NCI-H1105 treated with DMSO at 0.1 percent for 48 hours (cell line): ENCODE measurements around the gene MVK.

Source experiments
- DNase-seq: peaks from one replicate; lab custom pipeline; 2025; lab: John Stamatoyannopoulos, UW

Gene MVK

GRCh38 chr12:109545826-109546225 lies 27.8 kb upstream of the MVK start:
- DNase-seq = no peak

DNA sequence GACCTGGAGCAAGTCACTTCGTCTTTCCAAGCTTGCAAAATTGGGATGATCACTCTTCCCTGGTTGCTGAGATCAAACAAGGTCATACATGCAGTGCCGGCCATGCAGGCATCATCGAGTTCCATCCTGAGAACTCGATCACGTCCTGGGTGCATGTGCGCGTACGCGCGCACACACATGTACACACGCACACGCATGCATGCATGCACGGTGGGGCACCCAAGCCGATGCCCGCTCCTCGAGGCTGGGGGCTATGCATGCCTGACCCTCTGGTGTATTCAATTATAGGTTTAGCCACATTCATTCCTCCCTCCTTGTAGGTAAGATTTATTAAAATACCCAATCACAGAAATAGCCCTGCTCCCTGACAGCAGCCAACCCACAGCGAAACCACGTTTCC lies 26.3 kb upstream of the MVK start:
- DNase-seq = no peak

DNA sequence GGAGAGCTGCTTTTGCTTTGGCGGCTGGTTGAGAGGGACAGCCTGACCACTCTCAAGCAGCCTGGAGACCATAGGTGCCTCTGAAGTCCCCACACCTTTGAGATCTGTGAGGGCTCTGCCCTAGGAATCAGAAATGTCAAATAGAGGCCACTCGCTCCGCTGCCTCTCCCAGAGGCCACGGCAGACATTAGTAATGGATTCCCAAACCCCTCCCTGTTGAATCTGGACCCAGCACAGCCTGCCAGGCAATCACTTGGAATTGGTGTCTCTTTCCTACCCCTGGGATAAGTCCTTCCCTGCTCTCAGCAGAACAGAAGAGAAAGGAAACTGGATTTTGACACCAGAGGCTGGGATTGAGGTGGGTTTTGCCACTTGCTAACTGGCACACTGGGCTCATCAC lies 25.3 kb upstream of the MVK start:
- no peak for DNase-seq

DNA sequence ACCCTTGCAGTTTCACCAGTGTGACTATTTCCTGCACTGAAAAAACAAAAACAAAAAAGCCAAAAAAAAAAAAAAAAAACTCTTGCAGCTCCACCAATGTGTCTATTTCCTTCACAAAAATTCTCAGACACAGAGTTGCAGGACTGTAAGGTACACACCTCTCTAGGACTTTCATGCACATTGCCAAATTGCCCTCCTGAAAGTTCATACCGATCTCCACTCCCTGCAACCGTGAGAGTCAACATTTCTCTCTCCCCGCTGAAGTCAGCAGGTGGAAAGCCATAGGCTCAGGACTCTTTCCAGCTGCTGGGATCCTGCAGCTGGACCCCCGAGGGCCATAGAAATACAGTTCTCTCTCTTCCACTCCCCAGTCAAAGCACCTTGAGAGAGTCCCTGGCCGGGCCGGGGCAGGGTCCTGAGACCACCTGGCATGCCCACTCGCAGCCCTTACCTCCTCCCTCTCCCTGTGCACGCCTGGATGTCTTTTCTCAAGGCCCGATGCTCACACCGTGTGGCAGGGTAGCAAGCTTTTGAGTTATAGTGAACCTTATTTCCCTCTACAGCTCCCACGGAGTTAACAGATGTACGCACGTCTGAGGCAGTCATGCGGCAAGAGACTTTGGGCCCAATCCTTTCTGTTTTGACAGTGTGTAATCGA lies 23.9 kb upstream of the MVK start:
- no peak for DNase-seq

- DNase-seq = no peak
These were observed 23.3 kb upstream of the MVK start for GRCh38 chr12:109550281-109550680.

DNA sequence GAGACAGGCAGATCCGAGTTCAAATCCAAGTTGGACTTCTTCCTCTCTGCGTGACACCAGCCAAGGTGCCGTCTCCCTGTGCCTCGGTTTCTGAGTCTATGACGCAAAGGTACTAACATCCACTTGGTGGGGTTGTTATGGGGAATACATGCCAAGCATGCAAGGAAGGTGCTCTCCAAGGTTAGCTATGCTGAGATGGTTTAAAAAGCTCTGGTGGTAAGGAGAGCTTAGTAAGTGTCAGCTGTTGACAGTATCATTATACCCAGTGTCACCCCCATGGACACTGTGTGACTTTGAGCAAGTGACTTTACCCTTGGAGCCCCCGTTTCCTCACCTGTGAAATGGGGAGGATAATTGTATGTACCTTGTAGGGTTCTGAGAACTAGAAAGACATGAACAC lies 22.5 kb upstream of the MVK start:
- DNase-seq = no peak

GRCh38 chr12:109552971-109553370 lies 20.6 kb upstream of the MVK start:
- DNase-seq = no peak

- DNase-seq = no peak
These were observed 20.1 kb upstream of the MVK start for GRCh38 chr12:109553483-109553882.

GRCh38 chr12:109553906-109554500 lies 19.6 kb upstream of the MVK start:
- DNase-seq = no peak

- DNase-seq = peak; percentile 11
These were observed 18.8 kb upstream of the MVK start for GRCh38 chr12:109554761-109555160.

- DNase-seq = peak; percentile 52
These were observed 17.9 kb upstream of the MVK start for GRCh38 chr12:109555431-109556315.

- DNase-seq = no peak
These were observed 16.4 kb upstream of the MVK start for GRCh38 chr12:109557200-109557599.

DNA sequence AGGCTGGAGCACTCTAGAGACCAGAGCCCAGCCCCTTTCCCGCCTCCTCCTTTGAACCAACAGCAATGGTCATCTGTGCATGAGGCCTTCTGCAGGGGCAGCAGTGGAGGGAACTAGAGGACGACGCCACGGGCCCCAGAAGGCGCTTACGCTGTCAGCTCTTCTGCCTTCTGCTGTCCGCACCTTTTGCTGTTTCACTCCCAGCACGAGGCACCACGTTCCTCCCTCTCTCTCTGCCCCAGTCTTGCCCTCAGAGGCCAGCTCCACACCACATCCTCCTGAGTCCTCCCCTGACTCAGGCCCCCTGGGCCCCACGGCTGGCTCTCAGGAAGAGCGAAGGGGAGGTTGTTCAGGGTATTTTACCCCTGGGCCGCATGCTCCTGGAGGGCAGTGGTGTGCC lies 15.8 kb upstream of the MVK start:
- no peak for DNase-seq

DNA sequence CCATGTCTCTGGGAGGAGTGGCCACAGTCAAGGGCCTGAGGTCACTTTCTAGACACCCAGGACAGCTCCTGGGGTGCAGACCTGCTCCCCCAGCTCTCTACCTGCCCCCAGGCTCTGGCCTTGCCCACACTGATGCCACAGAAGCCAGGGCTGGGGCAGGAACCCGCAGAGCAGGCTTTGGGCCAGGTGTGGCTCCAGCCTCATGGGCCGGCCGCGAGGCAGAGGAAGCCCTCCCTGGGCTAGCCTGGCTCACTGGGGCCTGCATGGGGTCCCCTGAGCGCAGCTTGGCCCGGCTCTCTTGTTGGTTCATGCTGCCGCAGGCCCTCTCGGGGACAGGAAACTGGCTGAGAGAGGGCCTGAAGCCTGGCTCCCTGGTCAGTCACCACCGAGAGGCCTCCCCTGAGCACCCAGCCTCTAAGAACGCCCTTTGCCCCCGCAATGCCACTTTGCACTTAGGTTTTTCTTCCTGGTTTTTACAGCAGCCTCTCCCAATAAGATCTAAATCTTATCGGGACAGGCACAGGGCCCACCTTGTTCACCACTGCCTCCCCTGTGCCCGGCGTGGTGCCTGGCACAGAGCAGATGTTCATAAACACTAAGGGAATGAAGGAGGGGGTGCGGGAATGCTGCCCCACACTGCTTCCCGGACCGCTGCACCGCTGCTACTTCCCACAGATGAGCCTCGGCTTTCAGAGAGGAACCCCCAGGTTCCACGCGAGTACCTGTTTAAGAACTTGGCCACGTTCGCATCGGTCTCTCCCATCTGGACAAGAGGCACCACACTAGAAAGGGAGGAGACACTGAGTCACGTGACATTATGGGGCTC lies 15.0 kb upstream of the MVK start:
- no peak for DNase-seq

- DNase-seq = no peak
These were observed 14.4 kb upstream of the MVK start for GRCh38 chr12:109559200-109559505.

GRCh38 chr12:109559601-109560000 lies 14.0 kb upstream of the MVK start:
- DNase-seq = no peak

DNA sequence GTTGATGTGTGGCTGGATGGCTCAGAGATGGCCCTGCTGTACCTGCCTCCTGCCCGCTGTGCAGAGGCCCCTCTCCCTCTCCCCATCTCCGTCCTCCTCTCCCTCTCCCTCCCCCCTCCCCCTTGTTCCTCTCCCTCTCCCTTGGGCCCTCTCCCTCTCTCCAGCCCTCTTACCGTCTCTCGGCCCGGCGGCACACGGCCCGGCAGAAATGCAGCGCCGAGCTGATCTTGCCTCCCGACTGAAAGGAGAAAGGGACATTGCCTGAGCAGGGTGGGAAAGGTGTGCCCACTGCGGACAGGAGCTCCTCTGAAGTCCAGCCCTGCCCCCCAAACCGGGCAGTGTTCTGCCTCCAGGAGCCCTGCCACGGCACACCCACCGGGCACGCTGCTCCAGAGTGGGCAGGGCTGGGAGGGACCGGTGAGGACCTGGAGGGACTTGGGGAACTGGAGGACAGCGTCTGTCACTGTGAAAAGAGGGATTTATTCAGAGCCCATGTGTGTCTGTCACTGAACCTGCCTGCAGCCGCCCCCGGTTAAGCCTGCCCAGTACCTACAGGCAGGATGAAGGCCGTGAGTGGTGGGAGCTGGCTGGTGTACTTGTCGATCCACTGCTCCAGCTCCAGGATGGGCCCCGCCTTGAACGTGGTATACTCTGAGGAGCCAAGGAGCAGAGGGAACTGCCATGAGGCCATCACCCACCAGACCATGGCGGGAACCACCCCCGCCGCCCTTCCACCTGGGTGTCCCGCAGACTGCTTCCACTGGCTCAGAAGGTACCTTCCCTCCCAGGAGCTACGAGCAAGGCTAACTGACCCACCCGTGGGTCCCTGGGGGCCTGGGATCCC lies 12.5 kb upstream of the MVK start:
- no peak for DNase-seq

DNA sequence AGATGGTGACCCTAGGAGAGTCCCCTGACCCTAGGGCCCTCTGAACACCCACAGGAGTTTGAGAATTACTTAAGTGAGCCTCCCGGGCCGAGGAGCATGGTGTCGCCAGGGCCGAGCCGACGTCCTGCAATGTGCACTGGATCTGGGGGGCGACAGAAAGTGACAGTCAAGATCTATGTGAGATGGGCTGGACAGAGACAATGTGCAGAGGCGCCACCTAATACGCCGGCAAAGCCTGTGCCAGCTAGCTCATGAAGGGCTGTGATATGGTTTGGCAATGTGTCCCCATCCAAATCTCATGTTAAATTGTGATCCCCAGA lies 11.9 kb upstream of the MVK start:
- no peak for DNase-seq

GRCh38 chr12:109562871-109563270 lies 10.7 kb upstream of the MVK start:
- no peak for DNase-seq

DNA sequence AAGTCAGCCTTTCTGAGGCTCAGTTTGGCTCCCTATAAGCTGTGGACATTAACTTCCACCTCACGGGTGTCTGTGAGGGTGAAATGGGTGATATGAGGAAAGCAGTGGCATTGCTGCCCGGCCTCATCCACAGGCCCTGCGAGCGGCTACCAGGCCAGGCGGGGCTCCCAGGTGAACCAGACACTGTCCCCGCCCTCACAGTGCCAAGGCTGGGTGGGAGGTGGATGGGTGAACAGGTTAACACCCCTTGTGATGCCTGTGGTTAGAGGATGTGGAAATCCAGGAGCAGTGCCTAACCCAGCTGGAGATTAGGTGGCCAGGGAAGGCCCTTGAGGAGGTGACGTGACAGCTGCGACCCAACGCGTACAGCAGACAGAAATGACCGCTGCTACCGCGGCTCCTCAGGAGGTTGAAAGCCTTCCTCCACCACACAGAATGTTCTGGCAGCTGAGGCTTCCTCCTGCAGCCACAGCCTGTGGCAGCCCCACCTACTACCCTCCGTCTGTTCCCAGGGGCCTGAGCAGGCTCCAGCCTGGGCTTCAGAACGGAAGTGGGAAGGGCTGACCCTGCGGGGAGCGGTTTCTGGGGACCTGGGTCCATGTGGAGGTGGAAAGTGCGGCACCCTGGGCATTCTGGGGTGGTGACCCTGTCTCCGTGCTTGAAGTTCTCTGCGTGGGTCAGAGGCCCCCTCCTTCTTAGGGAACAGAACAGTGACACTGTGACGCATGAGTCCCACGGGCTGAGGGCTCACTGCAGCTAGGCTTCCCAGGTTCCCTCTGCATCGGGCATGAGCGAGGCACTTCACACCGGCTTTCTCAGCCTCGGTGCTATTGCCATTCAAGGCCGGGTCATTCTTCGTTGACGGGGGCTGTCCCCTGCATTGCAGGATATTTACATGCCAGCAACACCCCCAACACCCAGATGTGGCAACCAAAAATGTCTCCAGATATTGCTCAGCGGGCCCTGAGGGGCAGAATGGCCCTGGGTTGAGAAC lies 10.0 kb upstream of the MVK start:
- no peak for DNase-seq

GRCh38 chr12:109566424-109566823 lies 7.2 kb upstream of the MVK start:
- no peak for DNase-seq
